K562 treated with DMSO at 1 percent for 4 hours (cell line): Measurements from ENCODE around the gene ADGRD2. TPM values are rescaled to one million over a fixed set of nuclear protein-coding genes. Genes with fewer than 3 reads are reported as not detected.

Experiments
- total RNA-seq: library from RNA; unstranded; fragments of 300-600 nt; gene quantifications from 2 replicates; pipeline ENCODE4 v1.2.3, GENCODE V29; 2022; ENCODE audit not compliant: insufficient read depth

Gene ADGRD2, protein sequence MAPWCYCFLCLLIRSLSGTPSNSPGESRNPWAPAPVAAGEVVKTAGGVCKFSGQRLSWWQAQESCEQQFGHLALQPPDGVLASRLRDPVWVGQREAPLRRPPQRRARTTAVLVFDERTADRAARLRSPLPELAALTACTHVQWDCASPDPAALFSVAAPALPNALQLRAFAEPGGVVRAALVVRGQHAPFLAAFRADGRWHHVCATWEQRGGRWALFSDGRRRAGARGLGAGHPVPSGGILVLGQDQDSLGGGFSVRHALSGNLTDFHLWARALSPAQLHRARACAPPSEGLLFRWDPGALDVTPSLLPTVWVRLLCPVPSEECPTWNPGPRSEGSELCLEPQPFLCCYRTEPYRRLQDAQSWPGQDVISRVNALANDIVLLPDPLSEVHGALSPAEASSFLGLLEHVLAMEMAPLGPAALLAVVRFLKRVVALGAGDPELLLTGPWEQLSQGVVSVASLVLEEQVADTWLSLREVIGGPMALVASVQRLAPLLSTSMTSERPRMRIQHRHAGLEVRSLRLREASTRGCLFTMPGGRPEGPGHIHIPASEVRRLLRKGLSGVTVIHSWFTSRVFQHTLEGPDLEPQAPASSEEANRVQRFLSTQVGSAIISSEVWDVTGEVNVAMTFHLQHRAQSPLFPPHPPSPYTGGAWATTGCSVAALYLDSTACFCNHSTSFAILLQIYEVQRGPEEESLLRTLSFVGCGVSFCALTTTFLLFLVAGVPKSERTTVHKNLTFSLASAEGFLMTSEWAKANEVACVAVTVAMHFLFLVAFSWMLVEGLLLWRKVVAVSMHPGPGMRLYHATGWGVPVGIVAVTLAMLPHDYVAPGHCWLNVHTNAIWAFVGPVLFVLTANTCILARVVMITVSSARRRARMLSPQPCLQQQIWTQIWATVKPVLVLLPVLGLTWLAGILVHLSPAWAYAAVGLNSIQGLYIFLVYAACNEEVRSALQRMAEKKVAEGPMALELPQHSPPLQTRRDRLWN
- not detected in 2 replicates for total RNA-seq

DNA sequence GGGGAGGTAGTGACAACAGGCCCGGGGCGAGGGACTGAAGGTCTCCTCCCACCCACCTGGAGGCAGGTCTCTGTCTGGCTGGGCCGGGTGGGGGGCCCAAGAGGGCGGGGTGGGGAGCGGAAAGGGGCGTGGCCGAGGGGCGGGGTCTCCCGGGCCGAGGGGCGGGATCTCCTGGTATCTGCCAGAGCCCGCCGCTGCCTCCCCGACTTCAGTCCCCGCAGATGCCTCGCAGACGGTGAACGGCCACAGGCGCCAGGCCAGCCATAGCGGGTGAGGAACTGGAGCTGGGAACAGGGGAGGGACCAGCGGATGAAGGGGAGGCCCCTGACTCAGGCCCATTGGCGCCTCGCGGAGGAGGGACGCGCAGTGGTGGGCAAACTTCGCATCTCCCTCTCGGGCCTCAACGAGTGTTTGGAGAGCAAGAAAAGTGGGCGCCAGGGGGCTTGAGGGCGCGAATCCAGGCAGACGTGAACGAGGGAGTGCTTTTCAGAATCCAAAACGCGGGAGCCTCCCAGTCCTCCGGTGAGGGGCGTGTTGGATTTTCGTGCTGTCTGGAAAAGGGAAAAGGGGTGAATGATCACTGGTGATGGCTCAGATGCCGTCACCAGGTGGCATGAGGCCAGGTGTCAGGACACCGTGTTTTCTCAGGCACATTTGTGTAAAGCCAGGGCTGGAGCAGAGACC is at the start of gene ADGRD2:
ADGRD2 (plus strand) TSS at position 211 of the 684 bp plus-strand sequence. CDS start 1,216 bp downstream, outside the sequence.

GRCh38 chr9:124415102-124415851 is 35.0 kb upstream of the ADGRD2 start, which contains the start of gene PSMB7:
Gene PSMB7 (minus strand): TSS chr9:124415442. CDS start chr9:124415425, 17 bp downstream.

DNA sequence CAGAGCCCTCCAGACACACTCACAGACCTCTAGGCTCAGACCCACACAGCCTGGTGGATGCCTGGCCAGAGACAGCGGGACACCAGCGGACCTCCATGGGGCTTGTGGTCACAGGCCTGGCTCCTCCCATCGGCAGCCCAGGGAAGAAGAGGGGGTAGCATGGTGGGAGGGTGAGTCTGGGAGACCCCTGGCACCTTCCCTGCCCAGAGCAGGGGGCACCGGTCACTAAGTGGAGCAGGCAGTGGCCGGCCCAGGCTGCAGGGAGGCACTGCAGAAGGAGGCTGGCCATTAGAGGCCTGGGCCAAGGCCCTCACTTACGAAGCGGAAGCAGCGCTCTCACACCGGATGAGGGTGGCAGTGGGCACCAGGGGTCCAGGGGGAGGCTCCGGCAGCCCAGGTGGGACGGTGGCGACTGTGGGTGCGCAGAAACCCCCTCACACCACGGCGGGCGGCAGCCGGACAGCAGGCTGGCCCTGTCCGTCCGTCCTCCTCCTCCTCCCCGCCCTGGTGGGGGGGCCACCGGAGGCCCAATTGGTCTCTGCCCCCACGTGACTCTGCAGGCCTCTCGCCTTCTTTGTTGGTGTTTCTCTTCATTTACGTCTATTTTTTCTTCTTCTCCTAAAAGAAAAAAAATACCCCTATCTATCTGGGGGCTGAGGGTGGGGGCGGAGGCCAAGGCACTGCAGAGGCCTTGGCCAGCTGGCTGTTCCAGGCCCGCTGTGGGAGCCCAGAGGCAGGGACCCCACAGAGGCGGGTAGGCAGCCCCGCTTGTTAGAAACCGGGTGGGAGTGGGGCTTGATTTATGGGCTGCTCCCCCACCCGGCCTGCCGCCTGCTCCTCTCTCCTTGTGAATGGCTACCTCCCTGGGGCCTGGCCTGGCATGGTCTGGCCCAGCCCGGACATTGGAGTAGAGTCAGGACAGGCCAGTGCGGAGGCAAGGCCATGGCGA is 57.0 kb downstream of the ADGRD2 start, which contains the start of gene NR5A1:
NR5A1 (minus strand) TSS at position 469 of the 949 bp plus-strand sequence. CDS start 4,004 bp downstream, outside the sequence.

Other genes starting within 250 kb of the ADGRD2 start
- 8.0 and 9.7 TPM in 2 replicates for gene NEK6, start 192.5 kb upstream of the ADGRD2 start, total RNA-seq
- gene PSMB7, start 35.0 kb upstream of the ADGRD2 start, total RNA-seq, result 337 and 346 TPM in 2 replicates
- not detected in 2 replicates for gene NR5A1, start 56.9 kb downstream of the ADGRD2 start, total RNA-seq